Heart right ventricle (tissue), 16 donors: ENCODE results near the gene ZNF541. TPM values are rescaled to one million over a fixed set of nuclear protein-coding genes. Genes with fewer than 3 reads are reported as not detected.

ENCODE experiments used
- ATAC-seq, 8 donors: fragments of 200-7000 bp; cut with Tn5 transposase; one replicate each; pipeline ENCODE4 v1.9.1; 2020; ENCODE audit warnings: mild to moderate bottlenecking in 8 of 8, moderate library complexity in 8 of 8, moderate number of reproducible peaks in 1 of 8
- DNase-seq, 2 donors: peaks; one replicate each; pipeline ENCODE4 v3.0.0-alpha.2; 2020
- H3K27ac ChIP-seq, 10 donors: fragments of 200-600 bp; sonication (generic) in 2 of 10; one replicate each; pipeline versions ENCODE4 v1.5.0 to v1.8.0; 2020 to 2022; ENCODE audit warnings: mild to moderate bottlenecking in 3 of 10
- H3K27me3 ChIP-seq, 7 donors: fragments of 200-600 bp; one replicate each; pipeline ENCODE4 v1.8.0; 2021 to 2022; ENCODE audit warnings: mild to moderate bottlenecking in 2 of 7
- H3K36me3 ChIP-seq, 9 donors: fragments of 200-600 bp; sonication (generic) in 1 of 9; one replicate each; pipeline versions ENCODE4 v1.5.0 to v1.8.0; 2020 to 2022; ENCODE audit warnings: mild to moderate bottlenecking in 2 of 9
- H3K4me1 ChIP-seq, 9 donors: fragments of 200-600 bp; sonication (generic) in 1 of 9; one replicate each; pipeline versions ENCODE4 v1.5.0 to v1.8.0; 2020 to 2022; ENCODE audit warnings: mild to moderate bottlenecking in 4 of 9
- H3K4me3 ChIP-seq, 10 donors: fragments of 200-600 bp; sonication (generic) in 2 of 10; one replicate each; pipeline versions ENCODE4 v1.5.0 to v1.8.0; 2020 to 2022; ENCODE audit warnings: mild to moderate bottlenecking in 7 of 10, moderate library complexity in 2 of 10
- H3K9me3 ChIP-seq, 11 donors: fragments of 200-600 bp in 10 of 11; sonication (generic) in 2 of 11; one replicate each; pipeline versions ENCODE4 v1.5.0 to v1.8.0; 2013 to 2022; ENCODE audit warnings: mild to moderate bottlenecking in 2 of 11, control low read depth in 1 of 11, moderate library complexity in 1 of 11
- CTCF ChIP-seq, 9 donors: fragments of 200-600 bp; sonication (generic) in 2 of 9; IDR thresholded peaks; one replicate each; pipeline versions ENCODE4 v1.5.0 to v1.8.0; 2021 to 2022; ENCODE audit warnings: antibody characterized with exemption in 9 of 9, mild to moderate bottlenecking in 5 of 9, moderate library complexity in 1 of 9
- WGBS, 2 donors: extraction: QIAGEN DNeasy Blood & Tissue Kit; methylation state at CpG; one replicate each; pipeline ENCODE4 v1.1.7; 2013; ENCODE audit warnings: inconsistent platforms in 1 of 2; 5-methylcytosine and 5-hydroxymethylcytosine counted together
- intact Hi-C, 10 donors: fragments of 100-400 bp; cut with DNase I; formaldehyde crosslinking; loops; one replicate each; pipeline versions ENCODE4 v1.11.1 to v1.14.2; 2022
- polyA plus RNA-seq, 2 donors: library from polyadenylated mRNA; stranded (reverse); fragments of 200-250 nt; gene quantifications; one replicate each; pipeline ENCODE4 v1.2.3, GENCODE V29; 2013
- total RNA-seq, 10 donors: library from RNA; stranded (reverse); fragmentation: NEBNext Ultra II Directional in 3 of 10; extraction: Animal tissue kit (Norgen Biotek cat#: 25700) in 3 of 10; gene quantifications; one replicate each; pipeline versions ENCODE4 v1.2.1 to v1.2.4, GENCODE V29; 2021 to 2023
- donor health status: Arrhythmogenic right ventricular cardiomyopathy.
- donor health status: ischemic (EF 13 %, LVEDD 7.1; RV severe dilation, severe dysfunction).
- donor health status: healthy with polysubstance abuse.
- donor health status: DM: no; HTN: yes; CAD: no.
- donor health status: DM: no; HTN: no; CAD: no.
- donor health status: ischemic (EF 25% LVEDD 6.9; RV normal size, moderate dysfunction).
- donor health status: ischemic (EF 25% LVEDD 5.7; RV mildly dilated, moderate dysfunction).
- donor health status: healthy.
- donor health status: DM: yes; HTN: yes; CAD: no.
- donor health status: Ischemic cardiomyopathy.
- donor health status: ischemic (EF 35%, LVEDD 5.7; RV mildly dilated, moderate dysfunction).
- donor health status: nonischemic (EF 11% LVEDD 7.7; RV severe dilation, severe dysfunction).
- donor health status: DM: yes; HTN: yes; CAD: no.
- donor health status: PGD.
- donor health status: ischemic (EF 29% LVEDD 5.4; RV normal size, mild dysfunction).
- donor health status: nonischemic (EF 23%, LVEDD 6.1; RV moderate dilation, normal function).

The ZNF541 gene
- total and polyA plus RNA-seq, 12 donors: 0.23 to 3.7 (median 1.5) TPM

GRCh38 chr19:47569331-47569730 lies 3.6 kb downstream of the ZNF541 start:
- H3K9me3 ChIP-seq: no peaks in the 10 kb centered on the region
- TF ChIP-seq CTCF (IDR thresholded peaks at IDR 0.05): no peak
- no peaks in the 10 kb centered on the region for H3K36me3 ChIP-seq
- ATAC-seq: no peak
- no peak overlapping the region for H3K4me3 ChIP-seq
- WGBS, 2 donors: 85% methylated on average over 9 of the region's 9 CpGs
- peaks cover 0 to 6% (median 5%) of the 10 kb centered on the region in 9 donors for H3K4me1 ChIP-seq
- H3K27ac ChIP-seq: no peak overlapping the region
- intact Hi-C loops: loop anchor here in 1 of 10 donors (10.0 kb wide), 1 partner anchor 125 kb away; no protein-coding TSS in a partner anchor
- H3K27me3 ChIP-seq: peaks cover 0 to 13% (median 0%) of the 10 kb centered on the region in 7 donors
- no peak for DNase-seq

- 86% methylated on average over 3 of the region's 3 CpGs for WGBS, 2 donors
- no peak overlapping the region for H3K27ac ChIP-seq
- H3K27me3 ChIP-seq: no peaks in the 10 kb centered on the region
- ATAC-seq: no peak
- no peak for TF ChIP-seq CTCF (IDR thresholded peaks at IDR 0.05)
- intact Hi-C loops: loop anchor here in 1 of 10 donors (10.0 kb wide), 1 partner anchor 119 kb away; no protein-coding TSS in a partner anchor
- no peaks in the 10 kb centered on the region for H3K9me3 ChIP-seq
- H3K36me3 ChIP-seq: no peaks in the 10 kb centered on the region
- H3K4me1 ChIP-seq: no peaks in the 10 kb centered on the region
- DNase-seq: no peak
- H3K4me3 ChIP-seq: no peak overlapping the region
Observed at GRCh38 chr19:47564081-47564480, 8.9 kb downstream of the ZNF541 start.

- H3K27me3 ChIP-seq: no peaks in the 10 kb centered on the region
- no peak overlapping the region for H3K4me3 ChIP-seq
- no peak overlapping the region for H3K27ac ChIP-seq
- WGBS, 2 donors: 90 to 92% methylated on average over 7 of the region's 7 CpGs
- H3K9me3 ChIP-seq: no peaks in the 10 kb centered on the region
- intact Hi-C loops: loop anchor here in 1 of 10 donors (10.0 kb wide), 1 partner anchor 117 kb away; no protein-coding TSS in a partner anchor
- DNase-seq: no peak
- no peaks in the 10 kb centered on the region for H3K36me3 ChIP-seq
- no peak for ATAC-seq
- H3K4me1 ChIP-seq: no peaks in the 10 kb centered on the region
- no peak for TF ChIP-seq CTCF (IDR thresholded peaks at IDR 0.05)
Observed at GRCh38 chr19:47561440-47562057, 11.4 kb downstream of the ZNF541 start.

- no peak overlapping the region for H3K4me3 ChIP-seq
- no peaks in the 10 kb centered on the region for H3K27me3 ChIP-seq
- 89 to 100% methylated on average over 2 of the region's 2 CpGs for WGBS, 2 donors
- intact Hi-C loops: loop anchor here in 1 of 10 donors (10.0 kb wide), 1 partner anchor 116 kb away; no protein-coding TSS in a partner anchor
- H3K4me1 ChIP-seq: no peaks in the 10 kb centered on the region
- no peak overlapping the region for H3K27ac ChIP-seq
- H3K9me3 ChIP-seq: no peaks in the 10 kb centered on the region
- H3K36me3 ChIP-seq: no peaks in the 10 kb centered on the region
- ATAC-seq (no peak), DNase-seq (no peak)
- TF ChIP-seq CTCF (IDR thresholded peaks at IDR 0.05): no peak
Observed at GRCh38 chr19:47560999-47561398, 11.9 kb downstream of the ZNF541 start.
